Measurements from ENCODE around the gene STON2. TPM values are rescaled to one million over a fixed set of nuclear protein-coding genes. Genes with fewer than 3 reads are reported as not detected.

STON2 gene
- total RNA-seq, 1 donor from 2014 or later, result 60.4 TPM

GRCh38 chr14:81302638-81303037 is 97.5 kb downstream of the STON2 start:
- Mint-ChIP-seq H3K27ac (no peak overlapping the region), H3K4me3 (no peak overlapping the region), H3K9me3 (no peaks in the 10 kb centered on the region), H3K27me3 (ENCODE audit: low read depth) (no peaks in the 10 kb centered on the region), H3K4me1 (peaks cover 11% of the 10 kb centered on the region), H3K36me3 (peaks cover 3% of the 10 kb centered on the region)
- DNase-seq (ENCODE audit: low spot score in 2 of 2, unreplicated experiment in 2 of 2), result no peak
- TF ChIP-seq, protein P1, sequence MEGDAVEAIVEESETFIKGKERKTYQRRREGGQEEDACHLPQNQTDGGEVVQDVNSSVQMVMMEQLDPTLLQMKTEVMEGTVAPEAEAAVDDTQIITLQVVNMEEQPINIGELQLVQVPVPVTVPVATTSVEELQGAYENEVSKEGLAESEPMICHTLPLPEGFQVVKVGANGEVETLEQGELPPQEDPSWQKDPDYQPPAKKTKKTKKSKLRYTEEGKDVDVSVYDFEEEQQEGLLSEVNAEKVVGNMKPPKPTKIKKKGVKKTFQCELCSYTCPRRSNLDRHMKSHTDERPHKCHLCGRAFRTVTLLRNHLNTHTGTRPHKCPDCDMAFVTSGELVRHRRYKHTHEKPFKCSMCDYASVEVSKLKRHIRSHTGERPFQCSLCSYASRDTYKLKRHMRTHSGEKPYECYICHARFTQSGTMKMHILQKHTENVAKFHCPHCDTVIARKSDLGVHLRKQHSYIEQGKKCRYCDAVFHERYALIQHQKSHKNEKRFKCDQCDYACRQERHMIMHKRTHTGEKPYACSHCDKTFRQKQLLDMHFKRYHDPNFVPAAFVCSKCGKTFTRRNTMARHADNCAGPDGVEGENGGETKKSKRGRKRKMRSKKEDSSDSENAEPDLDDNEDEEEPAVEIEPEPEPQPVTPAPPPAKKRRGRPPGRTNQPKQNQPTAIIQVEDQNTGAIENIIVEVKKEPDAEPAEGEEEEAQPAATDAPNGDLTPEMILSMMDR (IDR thresholded peaks at IDR 0.05; ENCODE audit: unreplicated experiment), result peak; percentile 12

DNA sequence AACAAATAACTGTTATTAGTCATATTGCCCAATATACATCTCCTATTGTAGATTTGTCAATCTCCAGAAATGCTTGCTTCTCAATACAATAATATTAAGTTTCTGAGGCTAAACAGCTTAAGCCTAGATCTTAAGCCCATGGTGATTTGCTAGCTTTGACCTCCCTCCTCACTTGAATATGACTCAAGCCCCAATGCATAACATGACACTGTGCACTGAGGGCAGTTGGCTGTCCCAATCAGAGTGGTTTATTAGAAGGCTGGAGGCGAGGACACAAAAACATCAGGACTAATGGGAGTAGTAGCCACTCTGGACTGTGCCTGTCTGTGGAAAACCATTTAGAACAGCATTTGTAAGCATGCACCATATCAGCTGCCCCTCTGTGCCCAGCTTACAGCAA is 98.3 kb downstream of the STON2 start:
- no peak overlapping the region for H3K4me3 Mint-ChIP-seq
- H3K27me3 Mint-ChIP-seq (ENCODE audit: low read depth), result no peaks in the 10 kb centered on the region
- no peak overlapping the region for H3K27ac Mint-ChIP-seq
- H3K4me1 Mint-ChIP-seq, result peaks cover 9% of the 10 kb centered on the region
- H3K9me3 Mint-ChIP-seq, result no peaks in the 10 kb centered on the region
- TF ChIP-seq, protein P1 (IDR thresholded peaks at IDR 0.05; ENCODE audit: unreplicated experiment), result no peak
- H3K36me3 Mint-ChIP-seq, result peaks cover 3% of the 10 kb centered on the region
- DNase-seq (ENCODE audit: low spot score in 2 of 2, unreplicated experiment in 2 of 2), result no peak

GRCh38 chr14:81301371-81301770 is 98.8 kb downstream of the STON2 start:
- Mint-ChIP-seq H3K9me3 (no peaks in the 10 kb centered on the region), H3K27me3 (ENCODE audit: low read depth) (no peaks in the 10 kb centered on the region), H3K4me3 (no peak overlapping the region), H3K36me3 (peaks cover 3% of the 10 kb centered on the region), H3K4me1 (peaks cover 14% of the 10 kb centered on the region), H3K27ac (no peak overlapping the region)
- TF ChIP-seq, protein P1 (IDR thresholded peaks at IDR 0.05; ENCODE audit: unreplicated experiment), result no peak
- DNase-seq (ENCODE audit: low spot score in 2 of 2, unreplicated experiment in 2 of 2), result no peak

DNA sequence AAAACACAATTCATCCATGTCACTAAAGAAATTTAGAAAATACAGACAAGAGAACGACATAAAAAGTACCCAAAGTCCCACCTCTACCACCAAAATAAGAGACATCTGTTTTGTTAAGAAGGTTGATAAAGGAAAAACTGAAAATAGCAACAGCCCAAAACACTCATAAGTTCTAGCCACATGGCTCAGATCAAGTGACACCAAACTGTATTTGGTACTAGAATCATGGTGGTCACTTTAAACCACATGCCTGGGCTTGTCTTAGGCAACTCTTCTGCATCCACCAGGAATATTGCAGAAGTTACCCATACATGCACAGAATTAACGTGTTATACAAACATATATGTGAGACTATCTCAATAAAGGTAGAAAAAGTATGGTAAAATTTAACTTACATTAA is 101.2 kb downstream of the STON2 start:
- Mint-ChIP-seq H3K36me3 (peaks cover 3% of the 10 kb centered on the region), H3K4me1 (peaks cover 15% of the 10 kb centered on the region), H3K9me3 (no peaks in the 10 kb centered on the region), H3K4me3 (no peak overlapping the region), H3K27ac (no peak overlapping the region), H3K27me3 (ENCODE audit: low read depth) (no peaks in the 10 kb centered on the region)
- TF ChIP-seq, protein P1 (IDR thresholded peaks at IDR 0.05; ENCODE audit: unreplicated experiment), result no peak
- DNase-seq (ENCODE audit: low spot score in 2 of 2, unreplicated experiment in 2 of 2), result no peak

GRCh38 chr14:81298122-81298521 is 102.0 kb downstream of the STON2 start:
- TF ChIP-seq, protein P1 (IDR thresholded peaks at IDR 0.05; ENCODE audit: unreplicated experiment), result no peak
- no peak overlapping the region for H3K4me3 Mint-ChIP-seq
- peaks cover 12% of the 10 kb centered on the region for H3K4me1 Mint-ChIP-seq
- H3K9me3 Mint-ChIP-seq, result no peaks in the 10 kb centered on the region
- peak overlapping the region; percentile 12 for H3K27ac Mint-ChIP-seq
- peaks cover 6% of the 10 kb centered on the region for H3K36me3 Mint-ChIP-seq
- no peak for DNase-seq (ENCODE audit: low spot score in 2 of 2, unreplicated experiment in 2 of 2)
- no peaks in the 10 kb centered on the region for H3K27me3 Mint-ChIP-seq (ENCODE audit: low read depth)
